Tibial nerve (tissue), 4 donors: ENCODE measurements around the gene KMT2E. TPM values are rescaled to one million over a fixed set of nuclear protein-coding genes. Genes with fewer than 3 reads are reported as not detected.

Source experiments
- DNase-seq, 2 donors: peaks; one replicate each; pipeline ENCODE4 v3.0.0-alpha.2; 2019; ENCODE audit warnings: low spot score in 2 of 2
- H3K27ac ChIP-seq, 4 donors: fragments of 200-600 bp; sonication (generic) in 3 of 4; one replicate each; pipeline ENCODE4 v1.5.1; 2017 to 2019; ENCODE audit warnings: mild to moderate bottlenecking in 1 of 4
- H3K27me3 ChIP-seq, 2 donors: fragments of 200-600 bp; sonication (generic) in 1 of 2; one replicate each; pipeline versions ENCODE4 v1.5.1 to v1.6.0; 2017 to 2019
- H3K36me3 ChIP-seq, 3 donors: fragments of 200-600 bp; sonication (generic); one replicate each; pipeline ENCODE4 v1.5.1; 2018 to 2019
- H3K4me1 ChIP-seq, 4 donors: fragments of 200-600 bp; sonication (generic) in 3 of 4; one replicate each; pipeline ENCODE4 v1.5.1; 2017 to 2019
- H3K4me3 ChIP-seq, 4 donors: fragments of 200-600 bp; sonication (generic) in 3 of 4; one replicate each; pipeline ENCODE4 v1.5.1; 2017 to 2019; ENCODE audit warnings: mild to moderate bottlenecking in 1 of 4, moderate library complexity in 1 of 4
- H3K9me3 ChIP-seq, 4 donors: fragments of 200-600 bp; sonication (generic) in 3 of 4; one replicate each; pipeline ENCODE4 v1.5.1; 2017 to 2019
- CTCF ChIP-seq, 5 experiments: fragments of 200-600 bp in 3 of 5; fragments of 450-650 bp in 2 of 5; sonication (generic) in 3 of 5; IDR thresholded peaks; one replicate each; pipeline ENCODE4 v1.5.1; 2016 to 2019; ENCODE audit warnings: antibody characterized with exemption in 5 of 5, mild to moderate bottlenecking in 3 of 5, moderate library complexity in 2 of 5
- EP300 ChIP-seq, 2 donors: sonication (generic); formaldehyde crosslinking; IDR thresholded peaks; one replicate each; pipeline ENCODE4 v1.6.1; 2017; ENCODE audit warnings: antibody characterized with exemption in 2 of 2, mild to moderate bottlenecking in 1 of 2
- POLR2A ChIP-seq, 2 donors: fragments of 450-650 bp; IDR thresholded peaks; one replicate each; pipeline ENCODE4 v1.6.1; 2017; ENCODE audit warnings: antibody characterized with exemption in 2 of 2, mild to moderate bottlenecking in 2 of 2, moderate library complexity in 2 of 2
- WGBS, 2 donors: methylation state at CpG; one replicate each; pipeline ENCODE4 v1.1.5; 2018; 5-methylcytosine and 5-hydroxymethylcytosine counted together
- total RNA-seq, 4 donors: library from RNA; depleted of rRNA; stranded (reverse); fragments of >200 nt; gene quantifications; one replicate each; pipeline ENCODE4 v1.1.0, GENCODE V29; 2016

Gene KMT2E
- total RNA-seq, 4 donors from 2014 or later = 91.4 to 141 (median 132) TPM

GRCh38 chr7:105065104-105065503 lies 51.1 kb downstream of the KMT2E start:
- Histone ChIP-seq H3K4me1 (peaks cover 0 to 39% (median 4%) of the 10 kb centered on the region in 4 donors), H3K4me3 (no peak overlapping the region), H3K27ac (no peak overlapping the region), H3K36me3 (peaks cover 0 to 44% (median 5%) of the 10 kb centered on the region in 3 donors), H3K9me3 (no peaks in the 10 kb centered on the region), H3K27me3 (no peaks in the 10 kb centered on the region)
- TF ChIP-seq POLR2A (IDR thresholded peaks at IDR 0.05) (no peak), EP300 (IDR thresholded peaks at IDR 0.05) (no peak), CTCF (IDR thresholded peaks at IDR 0.05) (no peak)
- 62 to 70% methylated on average over 1 of the region's 1 CpG for WGBS, 2 donors
- no peak for DNase-seq

- peaks cover 0 to 55% (median 7%) of the 10 kb centered on the region in 3 donors for H3K36me3 ChIP-seq
- H3K27me3 ChIP-seq = no peaks in the 10 kb centered on the region
- peaks cover 0 to 26% (median 0%) of the 10 kb centered on the region in 4 donors for H3K4me1 ChIP-seq
- 96 to 97% methylated on average over 5 of the region's 5 CpGs for WGBS, 2 donors
- TF ChIP-seq CTCF (IDR thresholded peaks at IDR 0.05) (no peak), EP300 (IDR thresholded peaks at IDR 0.05) (no peak), POLR2A (IDR thresholded peaks at IDR 0.05) (no peak)
- DNase-seq = no peak
- no peaks in the 10 kb centered on the region for H3K9me3 ChIP-seq
- H3K27ac ChIP-seq = no peak overlapping the region
- no peak overlapping the region for H3K4me3 ChIP-seq
Observed at GRCh38 chr7:105067691-105068090, 53.7 kb downstream of the KMT2E start.

- no peaks in the 10 kb centered on the region for H3K27me3 ChIP-seq
- no peak overlapping the region for H3K4me3 ChIP-seq
- no peak for TF ChIP-seq CTCF (IDR thresholded peaks at IDR 0.05)
- no peak for TF ChIP-seq POLR2A (IDR thresholded peaks at IDR 0.05)
- no peak for TF ChIP-seq EP300 (IDR thresholded peaks at IDR 0.05)
- DNase-seq = no peak
- WGBS, 2 donors = 88 to 89% methylated on average over 1 of the region's 1 CpG
- H3K4me1 ChIP-seq = peaks cover 0 to 25% (median 0%) of the 10 kb centered on the region in 4 donors
- peaks cover 0 to 56% (median 7%) of the 10 kb centered on the region in 3 donors for H3K36me3 ChIP-seq
- no peak overlapping the region for H3K27ac ChIP-seq
- no peaks in the 10 kb centered on the region for H3K9me3 ChIP-seq
Observed at GRCh38 chr7:105068886-105069285, 54.9 kb downstream of the KMT2E start.

- Histone ChIP-seq H3K9me3 (no peaks in the 10 kb centered on the region), H3K4me1 (peaks cover 0 to 18% (median 0%) of the 10 kb centered on the region in 4 donors), H3K27me3 (no peaks in the 10 kb centered on the region), H3K4me3 (no peak overlapping the region), H3K27ac (no peak overlapping the region), H3K36me3 (peaks cover 0 to 73% (median 9%) of the 10 kb centered on the region in 3 donors)
- DNase-seq = no peak
- no peak for TF ChIP-seq EP300 (IDR thresholded peaks at IDR 0.05)
- no peak for TF ChIP-seq POLR2A (IDR thresholded peaks at IDR 0.05)
- no peak for TF ChIP-seq CTCF (IDR thresholded peaks at IDR 0.05)
- WGBS, 2 donors = 100% methylated on average over 1 of the region's 1 CpG
Observed at GRCh38 chr7:105073143-105073542, 59.1 kb downstream of the KMT2E start.

- no peak for DNase-seq
- no peak overlapping the region for H3K4me3 ChIP-seq
- H3K27me3 ChIP-seq = no peaks in the 10 kb centered on the region
- H3K27ac ChIP-seq = no peak overlapping the region
- TF ChIP-seq CTCF (IDR thresholded peaks at IDR 0.05) = no peak
- no peak for TF ChIP-seq EP300 (IDR thresholded peaks at IDR 0.05)
- TF ChIP-seq POLR2A (IDR thresholded peaks at IDR 0.05) = no peak
- H3K4me1 ChIP-seq = peaks cover 0 to 4% (median 0%) of the 10 kb centered on the region in 4 donors
- peaks cover 0 to 99% (median 17%) of the 10 kb centered on the region in 3 donors for H3K36me3 ChIP-seq
- no peaks in the 10 kb centered on the region for H3K9me3 ChIP-seq
- WGBS, 2 donors = 91 to 99% methylated on average over 6 of the region's 6 CpGs
Observed at GRCh38 chr7:105079348-105079747, 65.3 kb downstream of the KMT2E start.
